Gastrocnemius medialis (tissue), 4 donors: ENCODE data around the gene NEDD1.

Experiments
- CTCF ChIP-seq, 5 experiments: fragments of 450-650 bp in 3 of 5; fragments of 200-600 bp in 2 of 5; sonication (generic) in 2 of 5; IDR thresholded peaks in 4 of 5; conservative IDR thresholded peaks in 1 of 5; 1 replicate in 4 of 5; 2 replicates in 1 of 5; pipeline ENCODE4 v1.5.1; 2016 to 2019; ENCODE audit warnings: antibody characterized with exemption in 5 of 5, mild to moderate bottlenecking in 3 of 5, moderate library complexity in 3 of 5
- POLR2A ChIP-seq, 2 donors: fragments of 450-650 bp; IDR thresholded peaks; one replicate each; pipeline ENCODE4 v1.6.1; 2017; ENCODE audit warnings: antibody characterized with exemption in 2 of 2, mild to moderate bottlenecking in 2 of 2, moderate library complexity in 2 of 2

DNA sequence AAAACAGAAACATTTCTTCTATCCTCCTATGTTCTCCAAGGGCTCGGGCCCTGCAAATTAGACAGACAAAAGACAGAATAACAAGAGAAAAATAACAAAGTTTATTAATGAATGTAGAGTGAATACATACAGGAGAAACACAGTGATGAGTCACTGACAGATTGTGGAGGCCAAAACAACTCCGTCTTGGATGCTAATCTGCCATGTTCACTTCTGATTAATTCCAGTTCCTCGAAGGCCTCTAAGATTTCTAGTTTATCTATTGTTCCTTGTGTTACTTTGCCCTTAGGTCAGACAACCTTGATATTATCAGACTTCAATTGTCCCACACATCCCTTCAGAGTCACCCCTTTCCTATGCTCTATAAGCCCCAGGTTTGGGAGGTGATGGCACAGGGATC, 26.8 kb upstream of the NEDD1 start:
- TF ChIP-seq POLR2A (IDR thresholded peaks at IDR 0.05) (no peak), CTCF (IDR thresholded peaks at IDR 0.05 in 4 of 5, conservative IDR thresholded peaks at IDR 0.05 in 1 of 5) (no peak)
